ENCODE results near the gene SLC25A25. TPM values are rescaled to one million over a fixed set of nuclear protein-coding genes. Genes with fewer than 3 reads are reported as not detected.

SLC25A25 gene
- total RNA-seq, 1 donor from 2014 or later, result 7.3 TPM

GRCh38 chr9:128122809-128123175 lies 54.8 kb downstream of the SLC25A25 start:
- TF ChIP-seq CTCF (conservative IDR thresholded peaks at IDR 0.05; ENCODE audit: low read depth, low read length), result no peak
- H3K4me3 ChIP-seq (ENCODE audit: low read depth, low read length), result no peak overlapping the region
- no peak for DNase-seq (ENCODE audit: low read depth)

- DNase-seq (ENCODE audit: low read depth), result no peak
- H3K4me3 ChIP-seq (ENCODE audit: low read depth, low read length), result no peak overlapping the region
- no peak for TF ChIP-seq CTCF (conservative IDR thresholded peaks at IDR 0.05; ENCODE audit: low read depth, low read length)
Observed at GRCh38 chr9:128123451-128124080, 55.5 kb downstream of the SLC25A25 start.

GRCh38 chr9:128124451-128124850 lies 56.4 kb downstream of the SLC25A25 start:
- H3K4me3 ChIP-seq (ENCODE audit: low read depth, low read length), result no peak overlapping the region
- no peak for DNase-seq (ENCODE audit: low read depth)
- no peak for TF ChIP-seq CTCF (conservative IDR thresholded peaks at IDR 0.05; ENCODE audit: low read depth, low read length)

DNA sequence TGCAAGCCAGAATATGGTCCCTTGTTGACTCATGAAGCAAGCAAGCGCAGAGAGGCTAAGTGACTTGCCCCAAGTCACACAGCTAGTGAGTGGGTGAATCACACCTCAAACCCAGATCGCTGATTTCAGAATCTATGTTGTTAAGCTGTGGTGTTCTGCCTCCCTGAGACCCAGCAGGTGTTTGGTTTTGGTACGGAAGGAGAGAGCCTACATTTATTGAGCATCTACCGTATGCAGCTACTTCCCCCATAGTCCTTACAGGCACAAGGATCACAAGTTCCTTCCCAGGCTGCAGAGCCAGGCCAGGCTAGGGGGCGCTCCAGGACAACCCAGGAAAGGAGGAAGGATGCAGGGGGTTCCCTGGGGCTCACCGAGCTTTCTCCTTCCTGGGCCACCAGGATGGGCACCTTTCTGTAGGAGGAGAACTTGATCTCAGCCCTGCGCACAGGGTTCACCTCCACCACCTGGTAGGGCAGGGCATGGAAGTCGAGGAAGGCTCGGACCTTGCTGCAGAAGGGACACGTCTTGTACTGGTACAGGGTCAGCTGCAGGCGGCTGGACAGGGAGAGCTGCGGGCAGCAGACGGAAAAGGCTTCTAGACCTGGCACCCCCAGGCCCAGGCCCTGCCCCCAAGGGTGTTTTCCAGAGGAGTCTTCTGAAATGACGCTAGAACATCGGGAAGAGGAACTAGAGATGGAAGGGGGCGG lies 57.0 kb downstream of the SLC25A25 start:
- peak; percentile 76 for TF ChIP-seq CTCF (conservative IDR thresholded peaks at IDR 0.05; ENCODE audit: low read depth, low read length)
- H3K4me3 ChIP-seq (ENCODE audit: low read depth, low read length), result no peak overlapping the region
- DNase-seq (ENCODE audit: low read depth), result no peak

DNA sequence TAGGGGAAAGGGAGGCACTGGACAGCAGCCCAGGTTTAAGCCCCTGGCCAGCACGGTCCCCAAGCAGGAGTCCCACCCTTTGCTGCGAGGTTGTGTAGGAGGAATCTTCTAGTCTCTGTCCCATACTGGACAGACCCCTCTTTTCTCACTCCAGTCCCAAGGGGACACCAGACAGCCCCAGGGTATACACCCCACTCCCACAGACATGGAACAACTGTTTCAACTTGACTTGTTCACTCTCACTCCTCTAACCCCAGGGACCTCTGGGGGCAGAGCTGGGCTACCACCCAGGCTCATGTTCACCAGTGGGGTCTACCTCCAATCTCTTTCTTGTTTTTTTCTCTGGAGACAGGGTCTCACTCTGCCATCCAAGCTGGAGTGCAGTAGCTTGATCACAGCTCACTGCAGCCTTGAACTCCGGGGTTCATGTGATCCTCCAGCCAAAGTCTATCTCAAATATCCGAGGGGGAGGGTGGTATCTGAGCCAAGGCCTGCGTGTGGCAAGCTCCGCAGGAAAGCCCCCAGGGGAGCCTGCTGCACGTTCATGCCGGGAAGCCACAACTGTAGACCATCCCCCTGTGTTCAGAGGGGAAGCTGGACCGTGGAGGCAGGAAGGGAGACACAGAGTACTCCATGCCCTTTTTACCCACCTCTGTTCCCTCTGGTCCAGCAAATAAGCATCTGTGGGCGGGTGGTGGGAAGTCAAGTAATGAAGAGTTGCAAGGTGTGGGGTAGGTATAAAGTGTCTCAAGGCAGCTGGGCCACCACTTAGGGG lies 57.7 kb downstream of the SLC25A25 start:
- TF ChIP-seq CTCF (conservative IDR thresholded peaks at IDR 0.05; ENCODE audit: low read depth, low read length), result no peak
- DNase-seq (ENCODE audit: low read depth), result no peak
- peak overlapping the region; percentile 68 for H3K4me3 ChIP-seq (ENCODE audit: low read depth, low read length)

DNA sequence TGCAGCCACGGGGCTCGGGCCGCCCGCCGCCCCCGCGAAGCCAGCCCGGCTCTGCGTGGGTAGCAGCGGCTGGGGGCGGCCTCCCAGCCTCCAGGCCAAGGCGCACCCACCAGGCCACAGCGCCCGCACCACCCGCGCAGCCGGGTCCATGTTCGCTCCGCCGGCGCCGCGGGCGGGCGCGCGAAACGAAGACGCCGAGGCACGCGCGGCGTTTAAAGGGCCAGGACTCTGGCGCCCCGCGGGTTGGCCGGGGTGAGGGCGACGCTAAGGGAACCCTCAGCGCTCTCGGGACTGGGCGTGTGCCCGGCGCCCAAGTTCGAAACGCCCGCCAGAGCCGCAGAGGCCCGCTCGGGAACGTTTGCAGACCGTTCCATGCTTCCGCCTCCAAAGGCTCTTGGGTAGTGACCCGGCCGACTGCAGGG lies 59.5 kb downstream of the SLC25A25 start, which contains the start of gene PTGES2:
PTGES2 (minus strand) TSS at position 162 of the 422 bp plus-strand sequence; CDS start at position 150, 12 bp downstream.
- TF ChIP-seq CTCF (conservative IDR thresholded peaks at IDR 0.05; ENCODE audit: low read depth, low read length), result no peak
- no peak for DNase-seq (ENCODE audit: low read depth)
- peak within 1 kb of the TSS; percentile 68 for H3K4me3 ChIP-seq (ENCODE audit: low read depth, low read length)
